ENCODE data around the gene ADGRG3. TPM values are rescaled to one million over a fixed set of nuclear protein-coding genes. Genes with fewer than 3 reads are reported as not detected.

Gene ADGRG3
- total RNA-seq, 3 donors from 2014 or later (not counting 1 experiment from before 2014, with no cell fraction given) = 16.6 to 57.3 (median 20.7) TPM

GRCh38 chr16:57639172-57639887, 28.8 kb upstream of the ADGRG3 start:
- TF ChIP-seq CTCF (IDR thresholded peaks at IDR 0.05) = no peak
- Mint-ChIP-seq H3K36me3 (no peaks in the 10 kb centered on the region), H3K9me3 (no peaks in the 10 kb centered on the region), H3K4me1 (peaks cover 0 to 31% of the 10 kb centered on the region in 2 donors), H3K27ac (peak overlapping the region in 1 of 2 donors; percentile 20), H3K4me3 (no peak overlapping the region), H3K27me3 (ENCODE audit: low read depth in 2 of 2) (no peaks in the 10 kb centered on the region)
- H3K36me3 ChIP-seq (ENCODE audit: control insufficient read depth, insufficient read depth, low read length) = no peaks in the 10 kb centered on the region
- no peak overlapping the region for H3K27ac ChIP-seq (ENCODE audit: low read length)
- peaks cover 18% of the 10 kb centered on the region for H3K4me1 ChIP-seq (ENCODE audit: control insufficient read depth, insufficient read depth, low read length)
- WGBS (ENCODE audit: insufficient coverage) = 58% methylated on average over 22 of the region's 23 CpGs
- H3K4me3 ChIP-seq (ENCODE audit: low read length) = no peak overlapping the region
- DNase-seq (peak in 1 of 2 donors; percentile 67), ATAC-seq (no peak)
- intact Hi-C loops (cut with micrococcal nuclease) = no loop called here
- no peaks in the 10 kb centered on the region for H3K27me3 ChIP-seq (ENCODE audit: control insufficient read depth, insufficient read depth, low read length)
- H3K9me3 ChIP-seq (ENCODE audit: control insufficient read depth, insufficient read depth, low read length) = no peaks in the 10 kb centered on the region

- peaks cover 27% of the 10 kb centered on the region for H3K4me1 ChIP-seq (ENCODE audit: control insufficient read depth, insufficient read depth, low read length)
- TF ChIP-seq CTCF (IDR thresholded peaks at IDR 0.05) = no peak
- no peaks in the 10 kb centered on the region for H3K27me3 Mint-ChIP-seq (ENCODE audit: low read depth in 2 of 2)
- H3K9me3 ChIP-seq (ENCODE audit: control insufficient read depth, insufficient read depth, low read length) = no peaks in the 10 kb centered on the region
- peaks cover 0 to 31% of the 10 kb centered on the region in 2 donors for H3K4me1 Mint-ChIP-seq
- H3K4me3 Mint-ChIP-seq = no peak overlapping the region
- no peak overlapping the region for H3K4me3 ChIP-seq (ENCODE audit: low read length)
- intact Hi-C loops (cut with micrococcal nuclease) = no loop called here
- no peaks in the 10 kb centered on the region for H3K36me3 Mint-ChIP-seq
- no peak for ATAC-seq
- no peak for DNase-seq
- H3K36me3 ChIP-seq (ENCODE audit: control insufficient read depth, insufficient read depth, low read length) = no peaks in the 10 kb centered on the region
- H3K27ac Mint-ChIP-seq = no peak overlapping the region
- no peaks in the 10 kb centered on the region for H3K27me3 ChIP-seq (ENCODE audit: control insufficient read depth, insufficient read depth, low read length)
- 93% methylated on average over 9 of the region's 9 CpGs for WGBS (ENCODE audit: insufficient coverage)
- no peaks in the 10 kb centered on the region for H3K9me3 Mint-ChIP-seq
- no peak overlapping the region for H3K27ac ChIP-seq (ENCODE audit: low read length)
Measured at GRCh38 chr16:57640185-57640584, 27.9 kb upstream of the ADGRG3 start.

GRCh38 chr16:57640612-57641011, 27.5 kb upstream of the ADGRG3 start:
- no peaks in the 10 kb centered on the region for H3K9me3 ChIP-seq (ENCODE audit: control insufficient read depth, insufficient read depth, low read length)
- ATAC-seq = no peak
- peaks cover 0 to 31% of the 10 kb centered on the region in 2 donors for H3K4me1 Mint-ChIP-seq
- H3K36me3 ChIP-seq (ENCODE audit: control insufficient read depth, insufficient read depth, low read length) = no peaks in the 10 kb centered on the region
- no peak overlapping the region for H3K4me3 Mint-ChIP-seq
- no peak overlapping the region for H3K27ac ChIP-seq (ENCODE audit: low read length)
- H3K36me3 Mint-ChIP-seq = no peaks in the 10 kb centered on the region
- H3K4me1 ChIP-seq (ENCODE audit: control insufficient read depth, insufficient read depth, low read length) = peaks cover 31% of the 10 kb centered on the region
- DNase-seq = no peak
- no peaks in the 10 kb centered on the region for H3K9me3 Mint-ChIP-seq
- H3K27ac Mint-ChIP-seq = no peak overlapping the region
- intact Hi-C loops (cut with micrococcal nuclease) = no loop called here
- H3K27me3 Mint-ChIP-seq (ENCODE audit: low read depth in 2 of 2) = no peaks in the 10 kb centered on the region
- H3K4me3 ChIP-seq (ENCODE audit: low read length) = no peak overlapping the region
- 70% methylated on average over 8 of the region's 8 CpGs for WGBS (ENCODE audit: insufficient coverage)
- TF ChIP-seq CTCF (IDR thresholded peaks at IDR 0.05) = no peak
- H3K27me3 ChIP-seq (ENCODE audit: control insufficient read depth, insufficient read depth, low read length) = no peaks in the 10 kb centered on the region

Measured in natural killer cell (primary cell).